Measurements from ENCODE around the gene ITPR1.
"Not testable (repeated sequence)": the region's sequence is repeated elsewhere in the genome, so short reads cannot be mapped to it uniquely, and the experiment has no call there.

The ITPR1 gene

GRCh38 chr3:4493014-4493940 is at the start of gene ITPR1:
TSS of gene ITPR1 (plus strand) at chr3:4493348. CDS start at chr3:4516492, 23,144 bp downstream.
- peak; percentile 99 for DNase-seq (ENCODE audit: low read depth)

GRCh38 chr3:4447295-4447999 is 45.7 kb upstream of the ITPR1 start:
- DNase-seq (ENCODE audit: low read depth) = no peak

GRCh38 chr3:4448187-4448586 is 45.0 kb upstream of the ITPR1 start:
- no peak for DNase-seq (ENCODE audit: low read depth)

GRCh38 chr3:4449043-4449805 is 43.9 kb upstream of the ITPR1 start:
- no peak for DNase-seq (ENCODE audit: low read depth)

- DNase-seq (ENCODE audit: low read depth) = no peak
Measured at GRCh38 chr3:4454142-4454541, 39.0 kb upstream of the ITPR1 start.

GRCh38 chr3:4456780-4457179 is 36.4 kb upstream of the ITPR1 start:
- not testable (repeated sequence) for DNase-seq (ENCODE audit: low read depth)

GRCh38 chr3:4458961-4459360 is 34.2 kb upstream of the ITPR1 start:
- no peak for DNase-seq (ENCODE audit: low read depth)

GRCh38 chr3:4460334-4460733 is 32.8 kb upstream of the ITPR1 start:
- no peak for DNase-seq (ENCODE audit: low read depth)

- DNase-seq (ENCODE audit: low read depth) = no peak
Measured at GRCh38 chr3:4461468-4462090, 31.6 kb upstream of the ITPR1 start.

GRCh38 chr3:4462369-4463040 is 30.6 kb upstream of the ITPR1 start:
- no peak for DNase-seq (ENCODE audit: low read depth)

- DNase-seq (ENCODE audit: low read depth) = no peak
Measured at GRCh38 chr3:4464576-4464975, 28.6 kb upstream of the ITPR1 start.

GRCh38 chr3:4466741-4467521 is 26.2 kb upstream of the ITPR1 start, which contains the start of gene SUMF1:
TSS of gene SUMF1 (minus strand) at chr3:4467269. CDS start at chr3:4467245, 24 bp downstream.
- peak; percentile 43 for DNase-seq (ENCODE audit: low read depth)

- no peak for DNase-seq (ENCODE audit: low read depth)
Measured at GRCh38 chr3:4467522-4467867, 25.7 kb upstream of the ITPR1 start.

GRCh38 chr3:4471907-4472306 is 21.2 kb upstream of the ITPR1 start:
- DNase-seq (ENCODE audit: low read depth) = no peak

GRCh38 chr3:4472312-4472711 is 20.8 kb upstream of the ITPR1 start:
- DNase-seq (ENCODE audit: low read depth) = no peak

- no peak for DNase-seq (ENCODE audit: low read depth)
Measured at GRCh38 chr3:4472766-4473165, 20.4 kb upstream of the ITPR1 start.

GRCh38 chr3:4474683-4475490 is 18.3 kb upstream of the ITPR1 start:
- peak; percentile 46 for DNase-seq (ENCODE audit: low read depth)

- DNase-seq (ENCODE audit: low read depth) = no peak
Measured at GRCh38 chr3:4475804-4476203, 17.3 kb upstream of the ITPR1 start.

GRCh38 chr3:4476496-4476895 is 16.7 kb upstream of the ITPR1 start:
- no peak for DNase-seq (ENCODE audit: low read depth)

- no peak for DNase-seq (ENCODE audit: low read depth)
Measured at GRCh38 chr3:4478261-4478660, 14.9 kb upstream of the ITPR1 start.

All from fibroblast of the conjunctiva (primary cell).